Measurements from ENCODE around the gene ANXA3.
A peak's percentile ranks its signal among the peaks of the same experiment; 100 is the strongest.
"Not testable (repeated sequence)": the region's sequence is repeated elsewhere in the genome, so short reads cannot be mapped to it uniquely, and the experiment has no call there.

ANXA3 gene

GRCh38 chr4:78543424-78544125 is 8.0 kb upstream of the ANXA3 start:
- DNase-seq (ENCODE audit: low read depth), result no peak

- DNase-seq (ENCODE audit: low read depth), result no peak
These were observed 6.9 kb upstream of the ANXA3 start for GRCh38 chr4:78544678-78545077.

GRCh38 chr4:78545275-78546246 is 6.0 kb upstream of the ANXA3 start:
- DNase-seq (ENCODE audit: low read depth), result no peak

GRCh38 chr4:78547899-78548298 is 3.7 kb upstream of the ANXA3 start:
- DNase-seq (ENCODE audit: low read depth), result not testable (repeated sequence)

GRCh38 chr4:78548889-78549288 is 2.7 kb upstream of the ANXA3 start:
- not testable (repeated sequence) for DNase-seq (ENCODE audit: low read depth)

- DNase-seq (ENCODE audit: low read depth), result no peak
These were observed 946 bp downstream of the ANXA3 start for GRCh38 chr4:78552389-78553042.

GRCh38 chr4:78553043-78553396 is 1.4 kb downstream of the ANXA3 start:
- no peak for DNase-seq (ENCODE audit: low read depth)

- DNase-seq (ENCODE audit: low read depth), result no peak
These were observed 2.0 kb downstream of the ANXA3 start for GRCh38 chr4:78553529-78554060.

GRCh38 chr4:78556665-78557064 is 5.1 kb downstream of the ANXA3 start:
- no peak for DNase-seq (ENCODE audit: low read depth)

GRCh38 chr4:78557841-78558240 is 6.3 kb downstream of the ANXA3 start:
- no peak for DNase-seq (ENCODE audit: low read depth)

- DNase-seq (ENCODE audit: low read depth), result no peak
These were observed 6.8 kb downstream of the ANXA3 start for GRCh38 chr4:78558410-78558809.

GRCh38 chr4:78560296-78560963 is 8.9 kb downstream of the ANXA3 start:
- peak; percentile 93 for DNase-seq (ENCODE audit: low read depth)

- DNase-seq (ENCODE audit: low read depth), result no peak
These were observed 10.1 kb downstream of the ANXA3 start for GRCh38 chr4:78561677-78562076.

- DNase-seq (ENCODE audit: low read depth), result no peak
These were observed 11.1 kb downstream of the ANXA3 start for GRCh38 chr4:78562687-78563086.

GRCh38 chr4:78565971-78566372 is 14.4 kb downstream of the ANXA3 start:
- DNase-seq (ENCODE audit: low read depth), result no peak

GRCh38 chr4:78566834-78567499 is 15.4 kb downstream of the ANXA3 start:
- DNase-seq (ENCODE audit: low read depth), result no peak

- DNase-seq (ENCODE audit: low read depth), result no peak
These were observed 16.0 kb downstream of the ANXA3 start for GRCh38 chr4:78567500-78568060.

GRCh38 chr4:78568640-78569305 is 17.2 kb downstream of the ANXA3 start:
- DNase-seq (ENCODE audit: low read depth), result no peak

- peak; percentile 74 for DNase-seq (ENCODE audit: low read depth)
These were observed 17.8 kb downstream of the ANXA3 start for GRCh38 chr4:78569306-78569821.

GRCh38 chr4:78570117-78570516 is 18.5 kb downstream of the ANXA3 start:
- DNase-seq (ENCODE audit: low read depth), result no peak
